Smooth muscle cell (in vitro differentiated cells): ENCODE data around the gene FAM185A. TPM values are rescaled to one million over a fixed set of nuclear protein-coding genes. Genes with fewer than 3 reads are reported as not detected.
"Not testable (repeated sequence)": the region's sequence is repeated elsewhere in the genome, so short reads cannot be mapped to it uniquely, and the experiment has no call there.

Experiments used
- DNase-seq: peaks from one replicate; lab custom pipeline; 2025; ENCODE audit not compliant: unreplicated experiment; lab: John Stamatoyannopoulos, UW
- H2AFZ ChIP-seq: fragments of 200-600 bp; sonication (generic); 2 replicates; pipeline ENCODE4 v1.6.0; 2016; ENCODE audit warnings: antibody characterized with exemption, low read depth, mild to moderate bottlenecking
- H3F3A ChIP-seq: fragments of 200-600 bp; sonication (generic); 2 replicates; pipeline ENCODE4 v1.6.0; 2017; ENCODE audit warnings: antibody characterized with exemption, low read depth
- H3K27ac ChIP-seq: fragments of 200-600 bp; sonication (generic); 2 replicates; pipeline ENCODE4 v1.5.1; 2016; ENCODE audit warnings: low read depth, mild to moderate bottlenecking
- H3K27me3 ChIP-seq: fragments of 200-600 bp; sonication (generic); 2 replicates; pipeline ENCODE4 v1.6.1; 2016; ENCODE audit warnings: low read depth, mild to moderate bottlenecking
- H3K36me3 ChIP-seq: fragments of 200-600 bp; sonication (generic); 2 replicates; pipeline ENCODE4 v1.5.1; 2016; ENCODE audit warnings: low read depth
- H3K4me1 ChIP-seq: fragments of 200-600 bp; sonication (generic); 2 replicates; pipeline ENCODE4 v1.5.1; 2016; ENCODE audit warnings: low read depth
- H3K4me2 ChIP-seq: fragments of 200-600 bp; sonication (generic); 2 replicates; pipeline ENCODE4 v1.6.0; 2016; ENCODE audit warnings: mild to moderate bottlenecking
- H3K4me3 ChIP-seq: fragments of 200-600 bp; sonication (generic); 2 replicates; pipeline ENCODE4 v1.5.1; 2016; ENCODE audit warnings: mild to moderate bottlenecking
- H3K79me2 ChIP-seq: fragments of 200-600 bp; sonication (generic); 2 replicates; pipeline ENCODE4 v1.6.0; 2016; ENCODE audit warnings: low read depth, mild to moderate bottlenecking
- H3K9ac ChIP-seq: fragments of 200-600 bp; sonication (generic); 2 replicates; pipeline ENCODE4 v1.6.0; 2016; ENCODE audit warnings: low read depth
- H3K9me3 ChIP-seq: fragments of 200-600 bp; sonication (generic); replicated peaks from 2 replicates; pipeline ENCODE4 v1.5.1; 2016; ENCODE audit warnings: low read depth
- H4K20me1 ChIP-seq: fragments of 200-600 bp; sonication (generic); 2 replicates; pipeline ENCODE4 v1.6.0; 2016; ENCODE audit warnings: low read depth
- WGBS: methylation state at CpG from one replicate; pipeline ENCODE4 v1.1.7; 2016; ENCODE audit warnings: low lambda C conversion rate; 5-methylcytosine and 5-hydroxymethylcytosine counted together
- polyA plus RNA-seq: library from polyadenylated mRNA; unstranded; fragments of >200 nt; fragmentation: Nextera tagmentation; extraction: Ambion mirVana; gene quantifications from 2 replicates; pipeline ENCODE4 v1.2.1, GENCODE V29; 2016
- total RNA-seq: library from RNA; depleted of rRNA; stranded (reverse); fragments of >200 nt; gene quantifications from 2 replicates; pipeline ENCODE4 v1.2.3, GENCODE V29; 2014

Gene FAM185A
- total RNA-seq (2.0 and 6.0 TPM in 2 replicates), polyA plus RNA-seq (5.3 and 6.3 TPM in 2 replicates)

DNA sequence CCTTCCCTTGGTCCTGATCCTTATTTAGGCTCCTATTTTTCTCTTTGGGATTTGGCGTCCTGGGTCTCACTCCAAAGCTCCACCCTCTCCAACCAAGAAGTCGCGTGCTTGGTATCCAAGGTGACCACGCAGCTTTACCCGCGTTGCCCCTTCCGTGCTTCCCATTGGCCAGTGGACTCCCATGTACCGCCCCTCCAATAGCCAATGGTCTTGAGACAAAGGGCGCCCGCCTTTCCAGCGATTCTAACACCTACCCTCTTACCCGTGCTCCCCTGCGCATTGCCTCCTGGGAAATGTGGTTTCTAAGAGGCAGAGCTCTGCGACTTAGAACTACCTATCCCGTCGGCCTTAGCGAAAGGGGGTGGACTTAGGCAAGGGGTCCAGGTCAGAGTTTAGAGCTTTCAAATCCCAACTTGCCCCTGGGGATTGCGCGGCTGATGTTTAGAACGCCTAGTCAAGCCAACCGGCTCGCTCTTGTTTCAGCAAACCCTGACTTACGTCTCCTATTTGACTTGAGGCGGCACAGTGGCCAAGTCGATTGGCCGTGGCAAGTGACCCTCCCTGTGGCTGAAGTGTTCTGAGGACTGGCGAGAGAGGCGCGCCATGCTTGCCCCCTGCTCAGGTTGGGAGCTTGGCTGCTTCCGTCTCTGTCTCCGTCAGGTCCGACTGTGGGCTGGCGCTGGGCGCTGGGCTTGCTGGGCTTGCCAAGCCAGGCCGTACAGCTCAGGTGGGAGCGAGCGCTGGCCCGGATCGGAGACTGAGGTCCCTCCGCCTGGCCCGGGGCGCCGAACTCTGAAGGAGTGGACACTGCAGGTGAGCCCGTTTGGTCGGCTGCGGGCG, at the start of gene FAM185A:
FAM185A (plus strand) TSS at position 395 of the 840 bp plus-strand sequence; CDS start at position 604, 209 bp downstream.
- Histone ChIP-seq H3K79me2 (peaks cover 13% of the 10 kb centered on the region), H3K4me1 (peaks cover 11% of the 10 kb centered on the region), H2AFZ (peak within 1 kb of the TSS; percentile 92), H3K9ac (peak within 1 kb of the TSS; percentile 73), H3K4me3 (peak within 1 kb of the TSS; percentile 83), H3K4me2 (peak within 1 kb of the TSS; percentile 91)
- H3K36me3 ChIP-seq, H3K9me3 ChIP-seq, H4K20me1 ChIP-seq, H3K27me3 ChIP-seq, H3K27ac ChIP-seq, H3F3A ChIP-seq: not testable (repeated sequence)
- DNase-seq = peak; percentile 68
- WGBS = under 1% methylated on average over 47 of the region's 47 CpGs

GRCh38 chr7:102713011-102713690, 35.6 kb upstream of the FAM185A start:
- H3K4me1 ChIP-seq, H2AFZ ChIP-seq, H3K27me3 ChIP-seq, H3K9ac ChIP-seq, H3K4me3 ChIP-seq, H3F3A ChIP-seq, H3K9me3 ChIP-seq, H3K79me2 ChIP-seq, H4K20me1 ChIP-seq, H3K36me3 ChIP-seq, DNase-seq, H3K27ac ChIP-seq, H3K4me2 ChIP-seq: not testable (repeated sequence)
- WGBS = 59% methylated on average over 5 of the region's 5 CpGs

GRCh38 chr7:102713691-102714080, 35.1 kb upstream of the FAM185A start:
- not testable (repeated sequence) for DNase-seq, H3K36me3 ChIP-seq, H3K9ac ChIP-seq, H2AFZ ChIP-seq, H3K4me1 ChIP-seq, H3K79me2 ChIP-seq, H4K20me1 ChIP-seq, H3K4me3 ChIP-seq, H3F3A ChIP-seq, H3K27me3 ChIP-seq, H3K9me3 ChIP-seq, H3K27ac ChIP-seq, H3K4me2 ChIP-seq
- WGBS = no CpG with 5 or more reads among the region's 1 CpG

DNA sequence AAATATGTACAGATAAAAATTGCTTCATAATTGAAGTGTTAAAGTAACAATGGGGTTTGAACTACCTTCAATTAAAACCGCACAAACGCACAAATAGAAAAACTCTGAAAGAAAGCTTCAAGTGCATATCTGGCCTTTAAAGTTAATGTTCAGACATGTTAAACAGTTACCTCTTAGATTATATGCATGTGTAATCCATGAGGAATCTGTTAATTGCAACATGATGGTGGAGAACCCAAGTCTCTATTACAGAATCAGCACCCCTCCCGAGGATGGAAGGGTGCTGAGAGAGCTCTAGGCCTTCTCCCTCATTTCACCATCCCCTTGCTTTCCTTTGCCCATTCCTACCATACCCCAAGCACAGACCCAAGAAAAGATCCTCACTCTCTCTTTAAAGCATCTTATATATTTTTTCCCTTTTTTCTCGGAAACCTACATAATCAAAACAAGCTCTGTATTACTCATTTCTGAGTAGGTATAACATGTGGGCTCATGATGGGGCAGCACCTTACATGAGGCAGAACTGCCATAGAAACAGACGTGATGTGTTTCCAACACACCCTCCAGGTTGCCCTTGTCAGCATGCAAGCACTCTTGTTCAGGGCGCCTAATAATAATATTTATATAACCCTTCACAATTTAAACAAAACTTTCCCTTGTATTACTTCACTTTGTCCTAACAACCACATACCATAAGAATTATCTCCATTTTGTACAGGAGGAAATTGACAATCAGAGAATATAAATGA, 33.9 kb upstream of the FAM185A start:
- not testable (repeated sequence) for H3K4me2 ChIP-seq, DNase-seq, H3K4me1 ChIP-seq, H3K9ac ChIP-seq, H3K79me2 ChIP-seq, H3K4me3 ChIP-seq, H4K20me1 ChIP-seq, H3K27me3 ChIP-seq, H3F3A ChIP-seq, H3K36me3 ChIP-seq, H2AFZ ChIP-seq, H3K9me3 ChIP-seq
- WGBS = 79% methylated on average over 4 of the region's 6 CpGs
- H3K27ac ChIP-seq = peak overlapping the region; percentile 35

GRCh38 chr7:102715718-102716117, 33.1 kb upstream of the FAM185A start:
- not testable (repeated sequence) for H3K36me3 ChIP-seq, H3K4me2 ChIP-seq, H4K20me1 ChIP-seq, H3F3A ChIP-seq, H3K4me1 ChIP-seq, H3K79me2 ChIP-seq, H3K27me3 ChIP-seq, H3K9ac ChIP-seq, H3K9me3 ChIP-seq, H3K4me3 ChIP-seq, H2AFZ ChIP-seq, DNase-seq
- 68% methylated on average over 3 of the region's 3 CpGs for WGBS
- H3K27ac ChIP-seq = peak overlapping the region; percentile 35

- H3K4me3 ChIP-seq, H3K27me3 ChIP-seq, H3F3A ChIP-seq, H3K9ac ChIP-seq, H4K20me1 ChIP-seq, H3K9me3 ChIP-seq, H2AFZ ChIP-seq, H3K4me1 ChIP-seq, H3K4me2 ChIP-seq, H3K27ac ChIP-seq, H3K36me3 ChIP-seq, H3K79me2 ChIP-seq, DNase-seq: not testable (repeated sequence)
Observed at GRCh38 chr7:102718491-102718890, 30.3 kb upstream of the FAM185A start.

DNA sequence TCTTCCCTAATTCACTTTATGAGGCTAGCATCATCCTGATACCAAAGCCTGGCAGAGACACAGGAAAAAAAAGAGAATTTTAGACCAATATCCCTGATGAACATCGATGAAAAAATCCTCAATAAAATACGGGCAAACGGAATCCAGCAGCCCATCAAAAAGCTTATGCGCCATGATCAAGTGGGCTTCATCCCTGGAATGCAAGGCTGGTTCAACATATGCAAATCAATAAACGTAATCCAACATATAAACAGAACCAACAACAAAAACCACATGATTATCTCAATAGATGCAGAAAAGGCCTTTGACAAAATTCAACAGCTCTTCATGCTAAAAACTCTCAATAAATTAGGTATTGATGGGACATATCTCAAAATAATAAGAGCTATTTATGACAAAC, 22.6 kb upstream of the FAM185A start:
- 85% methylated on average over 5 of the region's 5 CpGs for WGBS
- not testable (repeated sequence) for H3K4me2 ChIP-seq, DNase-seq, H3K4me1 ChIP-seq, H4K20me1 ChIP-seq, H3K79me2 ChIP-seq, H3K36me3 ChIP-seq, H2AFZ ChIP-seq, H3K27ac ChIP-seq, H3K27me3 ChIP-seq, H3K9ac ChIP-seq, H3K4me3 ChIP-seq, H3K9me3 ChIP-seq, H3F3A ChIP-seq

DNA sequence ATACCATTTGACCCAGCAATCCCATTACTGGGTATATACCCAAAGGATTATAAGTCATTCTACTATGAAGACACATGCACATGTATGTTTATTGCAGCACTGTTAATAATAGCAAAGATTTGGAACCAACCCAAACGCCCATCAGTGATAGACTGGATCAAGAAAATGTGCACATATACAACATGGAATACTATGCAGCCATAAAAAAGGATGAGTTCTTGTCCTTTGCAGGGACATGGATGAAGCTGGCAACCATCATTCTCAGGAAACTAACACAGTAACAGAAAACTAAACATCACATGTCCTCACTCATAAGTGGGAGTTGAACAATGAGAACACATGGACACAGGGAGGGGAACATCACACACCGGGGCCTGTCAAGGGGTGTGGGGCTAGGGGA, 19.1 kb upstream of the FAM185A start:
- not testable (repeated sequence) for H4K20me1 ChIP-seq, H3K4me2 ChIP-seq, DNase-seq, H2AFZ ChIP-seq, H3F3A ChIP-seq, H3K9me3 ChIP-seq, H3K27me3 ChIP-seq, H3K36me3 ChIP-seq, H3K4me3 ChIP-seq, H3K79me2 ChIP-seq, H3K4me1 ChIP-seq, H3K9ac ChIP-seq, H3K27ac ChIP-seq
- WGBS = 83% methylated on average over 2 of the region's 2 CpGs
